AG10803 (cell line): ENCODE measurements around the gene WDR13.

ENCODE experiments used
- DNase-seq: peaks from one replicate; pipeline ENCODE4 v3.0.0; 2010; ENCODE audit warnings: low read depth
- H3K4me3 ChIP-seq: 2 replicates; pipeline ENCODE4 v1.5.1; 2011; ENCODE audit warnings: mild to moderate bottlenecking, low read length, control low read depth
- TF ChIP-seq, protein P1 (sequence below): conservative IDR thresholded peaks from 2 replicates; pipeline ENCODE4 v1.5.1; 2011; ENCODE audit warnings: mild to moderate bottlenecking, low read length, control low read depth, inconsistent platforms

Gene WDR13

DNA sequence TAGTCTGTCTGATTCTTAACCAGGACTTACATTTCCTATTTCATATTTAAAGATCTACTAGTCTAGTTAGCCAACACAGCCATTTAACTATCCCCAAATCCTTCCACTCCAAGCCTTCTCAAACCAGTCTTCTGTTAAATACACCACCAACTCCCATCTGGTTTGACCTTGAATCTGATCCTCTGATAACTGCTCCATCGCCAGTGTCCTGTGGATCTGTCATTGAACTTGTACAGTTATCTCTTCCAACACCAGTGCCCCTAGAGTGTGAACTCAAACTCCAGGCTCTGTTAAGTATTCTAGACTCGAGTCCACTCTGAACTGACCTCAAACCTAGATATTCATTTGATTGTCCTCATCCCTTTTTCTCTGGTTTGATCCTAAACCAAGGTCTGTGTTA lies 14.4 kb downstream of the WDR13 start:
- TF ChIP-seq, protein P1, sequence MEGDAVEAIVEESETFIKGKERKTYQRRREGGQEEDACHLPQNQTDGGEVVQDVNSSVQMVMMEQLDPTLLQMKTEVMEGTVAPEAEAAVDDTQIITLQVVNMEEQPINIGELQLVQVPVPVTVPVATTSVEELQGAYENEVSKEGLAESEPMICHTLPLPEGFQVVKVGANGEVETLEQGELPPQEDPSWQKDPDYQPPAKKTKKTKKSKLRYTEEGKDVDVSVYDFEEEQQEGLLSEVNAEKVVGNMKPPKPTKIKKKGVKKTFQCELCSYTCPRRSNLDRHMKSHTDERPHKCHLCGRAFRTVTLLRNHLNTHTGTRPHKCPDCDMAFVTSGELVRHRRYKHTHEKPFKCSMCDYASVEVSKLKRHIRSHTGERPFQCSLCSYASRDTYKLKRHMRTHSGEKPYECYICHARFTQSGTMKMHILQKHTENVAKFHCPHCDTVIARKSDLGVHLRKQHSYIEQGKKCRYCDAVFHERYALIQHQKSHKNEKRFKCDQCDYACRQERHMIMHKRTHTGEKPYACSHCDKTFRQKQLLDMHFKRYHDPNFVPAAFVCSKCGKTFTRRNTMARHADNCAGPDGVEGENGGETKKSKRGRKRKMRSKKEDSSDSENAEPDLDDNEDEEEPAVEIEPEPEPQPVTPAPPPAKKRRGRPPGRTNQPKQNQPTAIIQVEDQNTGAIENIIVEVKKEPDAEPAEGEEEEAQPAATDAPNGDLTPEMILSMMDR: no peak
- H3K4me3 ChIP-seq: no peak overlapping the region
- DNase-seq: no peak

DNA sequence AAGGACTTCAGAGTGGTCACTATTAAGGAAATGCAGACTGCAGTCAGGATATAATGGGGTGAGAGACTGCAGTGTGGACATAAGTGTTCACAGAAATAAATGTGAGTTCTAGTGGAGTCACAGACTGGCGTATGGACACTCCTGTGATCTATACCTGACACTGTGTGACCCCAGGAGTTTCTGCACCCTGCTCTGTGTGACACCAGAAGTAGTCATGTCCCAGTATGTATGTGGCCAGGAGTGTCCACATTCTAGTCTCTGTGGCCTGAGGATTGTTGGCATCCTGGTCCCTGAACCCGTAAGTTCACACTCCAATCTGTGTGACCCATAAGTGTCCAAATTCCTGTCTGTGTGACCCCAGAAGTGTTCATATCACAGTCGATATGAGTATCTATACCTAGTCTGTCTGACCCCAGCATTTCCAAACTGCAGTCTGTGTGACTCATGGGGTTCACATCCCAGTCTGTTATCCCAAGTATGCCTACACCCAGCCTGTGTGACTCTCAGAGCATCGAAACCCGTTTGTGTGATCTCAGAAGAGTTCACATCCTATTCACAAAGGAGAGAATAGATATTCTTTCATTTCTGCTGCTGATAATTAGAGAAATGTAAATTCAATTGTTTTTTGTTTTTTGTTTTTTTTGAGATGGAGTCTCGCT lies 16.3 kb downstream of the WDR13 start:
- TF ChIP-seq, protein P1: no peak
- H3K4me3 ChIP-seq: no peak overlapping the region
- peak; percentile 21 for DNase-seq

DNA sequence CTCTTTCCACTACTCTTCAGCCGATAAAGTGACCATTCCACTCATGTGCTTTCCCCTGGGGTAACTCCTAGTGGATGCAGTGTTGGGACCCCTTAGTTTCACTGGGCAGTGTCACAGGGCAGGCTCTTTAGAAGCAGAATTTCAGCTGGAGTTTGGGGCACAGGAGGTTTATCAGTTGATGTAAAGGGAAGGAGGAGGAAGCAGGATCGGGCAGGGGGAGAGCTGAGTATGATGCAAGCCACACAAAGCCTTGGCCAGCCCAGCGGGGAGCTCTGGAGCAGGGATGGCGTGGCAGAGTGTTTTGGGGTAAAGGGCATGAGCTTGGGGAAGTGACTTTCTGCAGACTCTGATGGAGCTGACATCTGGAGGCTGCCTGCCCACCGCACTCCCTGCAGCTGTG lies 19.3 kb downstream of the WDR13 start:
- no peak overlapping the region for H3K4me3 ChIP-seq
- TF ChIP-seq, protein P1: no peak
- DNase-seq: no peak

DNA sequence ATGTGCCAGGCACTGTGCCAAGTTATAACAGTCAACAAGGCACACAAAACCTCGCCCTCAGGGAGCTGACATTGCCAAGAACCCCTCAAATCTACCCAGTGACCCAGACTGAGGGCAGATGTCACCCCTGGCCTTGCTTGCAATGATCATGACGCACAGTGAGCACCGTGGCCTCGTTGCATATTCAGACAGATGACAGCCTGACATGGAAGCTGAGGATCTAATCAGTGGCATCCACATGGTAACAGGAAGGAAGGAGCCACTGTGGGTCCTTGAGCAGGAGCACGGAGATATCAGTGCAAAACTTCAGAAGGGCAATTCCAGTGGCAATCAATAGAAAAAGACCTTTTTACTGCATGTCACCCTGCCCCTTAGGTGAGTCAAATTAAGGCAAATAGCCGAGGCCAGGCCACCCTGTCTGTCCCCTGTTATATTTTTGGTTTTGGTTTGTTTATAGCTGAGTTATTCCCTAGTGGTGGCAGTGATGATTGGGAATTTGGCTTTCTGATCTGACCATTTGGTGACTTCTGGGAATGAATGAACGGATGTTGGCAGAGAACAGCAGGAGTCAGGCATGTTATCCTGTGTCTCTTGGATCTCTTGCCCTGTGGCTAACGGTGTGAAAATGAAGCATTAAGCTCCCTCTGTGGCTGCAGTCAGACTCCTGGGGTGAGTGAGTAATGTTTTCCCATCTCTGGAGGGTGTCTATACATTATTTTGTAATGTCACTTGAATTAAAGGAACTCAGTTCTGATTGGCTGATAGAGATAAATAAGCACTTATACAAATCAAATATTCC lies 20.4 kb downstream of the WDR13 start:
- H3K4me3 ChIP-seq: no peak overlapping the region
- DNase-seq: no peak
- TF ChIP-seq, protein P1: no peak

DNA sequence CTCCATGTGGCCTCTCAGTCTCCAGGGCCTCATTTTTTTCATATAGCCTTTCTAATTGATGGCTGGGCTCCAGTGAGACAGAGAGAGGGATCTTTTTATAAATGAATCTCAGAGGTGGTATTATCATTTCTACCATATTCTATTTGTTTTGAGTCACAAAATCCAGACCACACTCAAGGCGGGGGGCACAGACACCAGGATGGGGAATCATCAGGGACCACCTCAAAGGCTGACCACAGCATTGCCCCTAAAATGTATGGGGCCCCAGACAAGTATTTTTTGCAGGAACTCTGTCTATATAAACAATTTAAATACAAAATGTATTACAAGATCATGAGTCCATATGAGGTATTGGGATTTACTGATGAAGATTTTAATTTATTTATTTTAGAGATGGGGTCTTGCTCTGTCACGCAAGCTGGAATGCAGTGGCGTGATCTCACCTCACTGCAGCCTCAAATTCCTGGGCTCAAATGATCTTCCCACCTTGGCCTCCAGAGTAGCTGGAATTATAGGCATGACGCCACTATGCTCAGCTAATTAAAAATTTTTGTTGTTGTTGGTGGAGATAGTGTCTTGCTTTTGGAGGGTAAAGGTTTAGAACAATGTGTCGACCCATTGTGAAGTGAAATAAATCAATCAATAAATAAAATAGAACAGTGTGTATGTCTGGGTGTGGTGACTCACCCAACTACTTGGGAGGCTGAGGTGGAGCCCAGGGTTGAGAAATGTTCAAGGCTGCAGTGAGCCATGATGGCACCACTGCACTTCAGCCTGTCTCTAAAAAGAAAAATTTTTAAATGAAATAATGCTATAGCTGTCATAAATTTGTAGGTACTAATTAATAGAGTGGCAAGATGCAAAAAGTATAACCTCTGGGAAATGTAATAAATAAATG lies 29.4 kb downstream of the WDR13 start:
- H3K4me3 ChIP-seq: no peak overlapping the region
- TF ChIP-seq, protein P1: no peak
- no peak for DNase-seq

DNA sequence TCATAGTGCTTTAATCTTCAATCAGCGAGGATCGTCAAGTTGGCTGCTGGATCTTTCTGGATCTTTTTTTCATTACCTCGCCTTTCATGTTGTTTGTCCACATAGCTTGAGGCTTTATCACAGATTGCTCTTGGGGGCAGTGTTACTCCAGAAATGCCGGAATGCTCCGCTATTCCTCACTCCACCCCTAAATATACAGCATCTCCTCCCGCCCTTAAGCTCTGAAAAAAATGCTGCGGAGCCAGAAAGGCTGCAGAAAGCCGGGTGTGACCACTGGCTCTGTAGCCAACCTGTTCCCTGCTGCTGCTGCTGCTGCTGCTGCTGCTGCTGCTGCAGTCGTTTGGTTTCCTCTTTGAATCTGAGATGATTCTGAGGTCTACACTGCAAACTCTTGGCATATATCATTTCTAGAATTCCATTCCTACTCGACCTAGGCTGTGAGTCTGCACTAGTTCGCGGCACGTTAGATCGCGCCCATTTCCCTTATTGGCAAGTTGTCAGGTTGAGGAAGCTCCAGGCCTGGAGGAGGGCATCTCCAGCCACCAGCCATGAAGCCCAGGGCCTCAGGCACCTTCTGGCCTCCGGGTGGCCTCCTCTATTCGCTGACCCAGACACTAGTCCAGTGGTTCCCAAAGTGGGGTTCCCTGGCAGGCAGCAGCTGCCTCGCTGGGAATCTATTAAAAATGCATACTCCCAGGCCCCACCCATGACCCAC lies 34.2 kb downstream of the WDR13 start:
- H3K4me3 ChIP-seq: peak overlapping the region; percentile 26; the same call in 1 of the 2 replicates
- peak; percentile 85 for DNase-seq
- TF ChIP-seq, protein P1: peak; percentile 66
